HG02973 (cell line): ENCODE measurements around the gene FARS2.

ENCODE experiments used
- ATAC-seq: cut with Tn5 transposase; IDR thresholded peaks from one replicate; pipeline ENCODE4 v1.9.1; 2021; ENCODE audit warnings: moderate library complexity; ENCODE audit not compliant: unreplicated experiment

The FARS2 gene

DNA sequence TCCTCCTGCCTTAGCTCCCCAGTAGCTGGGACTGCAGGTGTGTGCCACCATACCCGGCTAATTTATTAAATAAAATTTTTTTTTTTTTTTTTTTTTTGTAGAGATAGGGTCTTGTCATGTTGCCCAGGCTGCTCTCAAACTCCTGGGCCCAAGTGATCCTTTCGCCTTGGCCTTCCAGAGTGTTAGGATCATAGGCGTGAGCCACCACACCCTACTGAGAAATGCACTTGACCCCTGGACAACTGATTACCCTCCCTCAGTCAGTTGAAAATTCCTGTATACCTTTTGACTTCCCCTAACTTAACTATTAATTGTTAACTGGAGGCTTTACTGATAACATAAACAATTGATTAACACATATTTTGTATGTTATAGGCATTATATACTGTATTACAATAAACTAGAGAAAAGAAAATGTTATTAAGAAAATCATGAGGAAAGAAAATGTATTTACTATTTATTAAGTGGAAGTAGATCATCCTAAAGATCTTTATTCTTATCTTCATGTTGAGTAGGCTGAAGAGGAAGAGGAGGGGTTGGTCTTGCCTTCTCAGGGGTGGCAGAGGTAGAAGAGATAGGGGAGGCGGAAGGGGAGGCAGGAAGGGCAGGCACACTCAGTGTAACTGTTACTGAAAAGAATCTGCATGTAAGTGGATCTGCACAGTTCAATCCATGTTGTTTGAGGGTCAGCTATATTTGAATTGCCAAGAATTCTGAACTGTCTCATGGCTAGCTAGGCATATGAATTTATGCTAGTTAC, 104.3 kb downstream of the FARS2 start:
- no peak for ATAC-seq

DNA sequence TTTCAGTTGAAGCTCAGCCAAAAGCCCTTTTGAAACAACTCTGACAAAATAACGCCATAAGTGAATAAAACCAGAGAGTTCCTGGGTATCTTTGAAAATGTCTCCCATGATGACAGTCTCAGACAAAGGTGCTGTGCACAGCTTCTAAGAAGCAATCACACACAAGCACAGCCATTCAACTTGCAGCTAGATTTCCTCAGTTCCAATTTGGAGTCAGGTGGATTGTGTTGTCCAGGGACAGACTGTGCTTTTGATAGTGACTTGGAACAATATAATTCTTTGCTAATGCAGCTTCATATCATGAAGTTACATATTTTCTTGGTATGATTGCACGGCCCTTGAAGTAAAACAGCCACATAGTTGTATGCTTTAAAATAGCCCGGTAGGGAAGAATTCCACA, 105.6 kb downstream of the FARS2 start:
- ATAC-seq, result no peak

DNA sequence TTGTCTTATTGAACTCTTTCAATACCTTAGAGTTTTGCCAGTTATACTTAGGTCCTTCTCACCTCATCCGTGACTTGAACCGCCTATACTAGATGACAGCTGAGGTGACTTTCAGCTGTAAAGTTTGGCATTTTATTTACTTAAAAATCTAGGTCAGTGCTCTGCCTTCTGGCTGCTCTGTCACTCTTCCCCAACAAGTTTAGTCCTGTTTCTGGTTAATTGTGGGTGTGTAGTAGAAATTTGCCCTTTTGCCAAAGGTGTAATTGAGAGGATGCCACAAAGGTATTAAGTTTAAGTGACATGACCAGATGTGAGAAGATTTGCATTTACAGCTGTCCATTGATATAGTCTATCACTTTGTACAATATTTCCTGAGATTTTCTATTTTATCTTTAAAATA, 106.2 kb downstream of the FARS2 start:
- no peak for ATAC-seq

DNA sequence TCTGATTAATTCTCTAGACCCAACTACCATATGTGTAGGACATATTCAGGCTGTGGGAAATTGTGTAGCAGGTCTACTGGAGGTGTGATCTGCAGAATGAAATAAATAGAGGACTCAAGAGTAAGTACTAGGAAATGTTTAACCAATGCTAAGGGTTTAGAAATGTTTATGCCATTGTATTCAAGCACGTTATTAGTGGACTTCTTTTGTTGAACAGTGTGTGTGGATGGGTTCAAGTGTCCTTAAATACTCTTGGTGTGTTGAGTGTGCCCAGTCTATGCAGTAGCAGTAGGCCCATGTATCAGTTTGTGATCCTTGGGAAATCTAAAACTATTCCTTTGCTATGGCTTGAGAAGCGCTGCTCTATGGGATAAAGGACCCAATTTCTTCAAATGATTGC, 112.1 kb downstream of the FARS2 start:
- no peak for ATAC-seq

DNA sequence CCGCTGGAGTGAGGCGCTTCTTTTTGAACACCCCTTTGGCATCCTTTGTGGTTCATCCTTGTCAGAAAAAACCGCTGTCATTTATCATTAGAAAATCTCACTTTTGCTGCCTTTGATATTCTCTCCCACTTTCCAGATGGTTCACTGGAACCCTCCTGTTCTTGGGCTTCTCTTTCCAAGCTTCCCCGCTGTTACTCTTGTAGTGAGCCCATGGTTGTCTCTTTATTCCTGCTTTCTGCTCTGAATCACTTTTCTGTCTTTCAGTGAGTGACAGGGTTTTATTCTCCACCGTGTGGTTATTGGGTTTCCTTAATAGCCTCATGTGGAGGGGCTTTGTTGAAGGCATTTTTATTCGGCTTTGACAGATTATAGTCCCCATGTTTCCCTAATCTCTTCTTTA, 117.0 kb downstream of the FARS2 start:
- ATAC-seq, result no peak

DNA sequence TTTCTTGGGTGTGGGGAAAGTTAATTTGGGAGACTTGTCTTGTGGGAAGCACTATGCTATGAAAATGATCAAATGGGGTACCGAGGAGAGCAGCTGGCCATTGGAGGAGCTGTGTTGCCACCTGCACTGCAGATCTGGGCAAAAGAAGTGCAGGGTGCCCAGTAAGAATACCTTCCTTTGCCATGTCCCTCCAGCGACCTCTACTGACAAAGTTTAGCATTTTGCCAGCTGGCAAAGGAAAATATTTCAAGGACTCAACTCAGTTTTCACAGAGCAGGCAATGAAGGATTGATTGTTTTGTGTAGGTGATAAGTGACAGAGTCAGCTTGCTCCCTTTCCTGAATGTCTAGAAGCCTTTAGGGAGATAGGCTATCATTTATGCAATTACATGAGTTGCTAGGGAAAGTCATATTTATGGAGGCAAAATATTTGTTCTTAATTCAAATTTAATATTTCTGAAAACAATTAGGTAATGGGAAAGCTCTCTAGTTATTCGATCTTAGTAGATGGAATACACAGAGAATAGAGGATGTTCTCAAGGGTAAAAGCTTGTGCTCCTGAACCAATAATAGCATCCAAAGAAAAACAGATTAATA, 118.4 kb downstream of the FARS2 start:
- ATAC-seq, result no peak

DNA sequence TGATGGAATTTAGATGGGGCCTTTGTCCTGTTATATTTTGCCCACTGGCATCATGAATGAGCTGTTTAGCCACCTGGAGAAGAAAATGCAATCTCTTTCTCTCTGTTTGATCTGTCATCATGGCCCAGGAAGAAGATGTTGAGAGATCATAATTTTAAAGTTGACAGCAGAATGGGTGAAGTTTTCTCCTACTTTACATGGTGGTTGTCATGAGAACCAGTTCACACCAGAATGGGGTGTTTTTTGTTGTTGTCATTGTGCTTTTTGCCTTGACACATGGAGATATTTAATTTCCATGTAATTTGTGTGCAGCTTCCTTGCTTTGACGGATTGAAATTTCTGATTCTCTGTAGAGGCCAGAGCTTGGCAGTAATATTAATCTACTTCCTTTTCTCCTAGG, 122.5 kb downstream of the FARS2 start:
- ATAC-seq, result no peak

DNA sequence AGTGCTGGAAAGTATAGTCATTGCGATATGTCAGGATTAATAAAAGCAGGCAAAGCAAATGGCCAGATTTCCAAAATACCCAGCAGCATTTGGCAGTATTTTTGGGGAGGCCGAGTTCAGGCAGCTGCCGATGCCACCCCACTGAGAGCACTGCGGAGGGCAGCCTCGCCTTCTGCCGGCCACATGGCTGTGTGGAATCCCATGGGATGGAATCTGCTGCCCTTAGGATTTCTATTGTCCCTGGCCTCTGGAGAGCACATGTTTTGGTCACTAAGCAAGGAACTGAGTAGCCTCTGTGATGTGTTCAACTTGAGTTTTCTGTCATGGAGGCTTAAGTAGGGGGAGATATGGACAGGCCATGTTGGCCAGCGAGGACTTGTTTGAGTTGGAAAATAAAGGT, 123.0 kb downstream of the FARS2 start:
- no peak for ATAC-seq

DNA sequence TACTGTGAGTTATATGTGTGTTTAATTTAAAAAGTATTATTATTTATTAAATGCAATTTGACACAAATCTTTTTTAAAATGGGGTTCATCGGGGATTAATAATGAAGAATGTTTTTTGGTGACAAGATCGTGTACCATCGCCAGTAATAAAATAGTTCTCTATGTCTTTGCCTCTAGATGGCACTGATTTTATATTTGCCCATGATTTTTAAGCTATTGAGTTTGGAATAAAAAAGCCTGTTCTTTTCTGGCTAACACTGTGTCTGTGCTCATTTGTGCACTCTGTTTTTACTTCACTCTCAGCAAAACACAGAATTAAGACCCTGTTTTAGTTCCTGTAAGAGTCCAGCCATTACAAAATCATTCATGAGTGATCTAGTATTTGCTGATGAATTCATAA, 127.0 kb downstream of the FARS2 start:
- ATAC-seq, result no peak

DNA sequence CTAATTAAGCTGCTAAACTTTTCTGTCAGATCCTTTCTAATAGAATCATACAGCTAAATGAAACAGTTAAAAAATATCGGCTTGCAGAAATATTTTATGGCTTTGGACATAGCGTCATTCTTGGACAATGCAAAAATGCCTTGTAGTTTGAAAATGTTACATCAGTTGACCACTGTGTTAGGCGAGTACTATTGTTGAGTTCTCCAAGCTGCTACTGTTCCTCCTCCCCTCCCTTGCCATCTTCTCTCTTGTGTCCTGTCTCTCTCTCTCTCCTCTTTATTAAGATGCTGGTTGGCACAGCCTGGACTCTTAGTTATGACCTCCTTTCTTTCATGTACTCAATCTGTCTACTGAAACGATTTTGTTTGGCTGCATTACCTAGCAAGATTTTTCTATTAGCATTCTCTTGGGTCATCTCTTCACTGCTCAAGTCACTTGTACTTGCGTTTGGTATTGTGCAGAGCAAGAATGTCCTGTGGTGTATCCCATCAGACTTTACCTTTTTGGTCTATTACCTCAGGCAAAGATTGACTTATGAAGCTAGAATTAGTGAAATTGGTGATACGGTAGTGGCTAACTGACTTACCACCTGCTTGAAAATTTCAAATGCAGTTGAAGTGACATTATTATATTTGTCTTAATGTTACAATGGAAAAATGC, 127.9 kb downstream of the FARS2 start:
- no peak for ATAC-seq

DNA sequence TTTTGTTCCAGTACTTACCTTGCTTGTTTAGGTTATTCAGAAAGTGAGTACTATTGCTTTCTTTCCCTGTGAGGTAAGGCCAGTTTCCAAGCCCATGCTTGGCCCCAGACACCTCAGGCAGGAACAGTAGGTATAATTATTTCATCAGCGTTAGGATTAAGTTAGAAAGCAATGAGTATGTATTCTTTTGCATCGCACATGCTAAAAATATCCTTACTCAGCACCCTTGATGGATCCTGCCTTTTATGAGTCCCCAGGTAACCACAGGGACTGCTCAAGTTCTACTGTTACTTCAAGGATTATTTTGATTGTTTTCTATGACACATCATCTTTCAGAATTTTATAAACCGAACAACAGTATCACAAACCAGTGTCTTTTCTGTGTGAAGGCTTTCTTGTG, 128.9 kb downstream of the FARS2 start:
- ATAC-seq, result no peak

DNA sequence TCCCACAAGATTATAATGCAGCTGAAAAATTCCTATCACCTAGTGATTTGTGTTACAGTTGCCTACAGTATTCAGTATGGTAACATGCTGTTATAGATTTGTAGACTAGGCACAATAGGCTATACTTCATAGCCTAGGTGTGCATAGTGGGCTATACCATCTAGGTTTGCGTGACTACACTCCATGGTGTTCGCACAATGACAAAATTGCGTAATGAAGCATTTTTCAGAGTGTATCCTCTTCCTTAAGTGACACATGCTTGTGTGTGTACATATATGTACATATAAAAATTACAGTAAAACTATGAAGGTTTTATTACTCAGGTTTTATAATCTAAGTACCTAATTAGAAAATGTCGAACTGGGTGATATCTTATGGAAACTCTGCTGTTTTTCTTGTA, 133.0 kb downstream of the FARS2 start:
- ATAC-seq, result no peak

DNA sequence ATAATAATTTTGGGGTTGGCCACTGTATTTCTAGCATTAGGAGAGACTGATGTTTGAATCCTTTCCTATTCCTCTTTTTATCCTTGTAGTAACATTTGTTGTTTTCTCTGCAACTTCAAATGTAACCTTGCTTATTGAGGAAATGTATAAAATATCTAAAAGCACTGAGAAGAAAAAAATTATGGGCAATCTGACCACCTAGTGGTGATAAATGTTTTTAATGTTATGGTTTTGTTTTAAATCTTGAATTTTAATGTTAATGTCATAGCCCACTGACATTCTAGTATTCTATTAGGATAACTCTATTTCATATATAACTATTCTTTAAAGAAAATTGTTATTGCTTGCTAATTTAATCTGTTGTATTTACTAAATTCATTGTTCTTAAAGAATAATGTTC, 134.4 kb downstream of the FARS2 start:
- ATAC-seq, result no peak

DNA sequence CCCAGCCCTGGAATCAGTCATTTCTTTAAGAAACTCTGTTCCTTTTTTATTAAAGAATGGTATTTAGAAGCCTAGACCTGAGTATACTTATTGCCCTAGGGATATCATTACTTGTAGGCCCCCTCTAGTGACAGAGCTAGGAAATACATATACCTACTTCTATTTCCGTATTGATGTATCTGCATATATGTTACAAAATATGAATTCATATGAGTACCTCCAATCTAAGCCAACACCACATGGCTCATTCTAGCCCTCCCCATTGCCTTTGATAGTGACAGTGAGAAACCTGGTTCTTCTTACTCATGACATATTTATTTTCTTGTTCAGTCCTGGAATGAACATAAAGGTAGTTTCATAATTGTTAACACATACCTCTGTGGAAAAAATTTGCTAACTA, 137.2 kb downstream of the FARS2 start:
- ATAC-seq, result no peak

DNA sequence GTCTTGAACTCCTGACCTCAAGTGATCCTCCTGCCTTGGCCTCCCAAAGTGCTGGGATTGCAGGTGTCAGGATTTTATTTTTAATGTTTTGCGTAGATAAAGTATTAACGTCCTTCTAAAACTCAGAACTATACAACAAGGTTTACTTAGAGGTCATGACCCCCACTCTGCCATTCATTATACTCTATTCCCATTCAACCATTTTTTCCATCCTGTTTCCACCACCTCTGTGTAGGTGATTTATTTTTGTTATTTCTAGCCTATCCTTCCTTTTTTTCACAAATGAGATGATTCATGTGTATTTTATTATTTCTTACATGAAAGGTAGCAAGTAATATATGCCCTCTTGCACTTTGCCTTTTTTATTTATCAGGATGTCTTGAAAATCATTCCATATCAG, 138.1 kb downstream of the FARS2 start:
- no peak for ATAC-seq

DNA sequence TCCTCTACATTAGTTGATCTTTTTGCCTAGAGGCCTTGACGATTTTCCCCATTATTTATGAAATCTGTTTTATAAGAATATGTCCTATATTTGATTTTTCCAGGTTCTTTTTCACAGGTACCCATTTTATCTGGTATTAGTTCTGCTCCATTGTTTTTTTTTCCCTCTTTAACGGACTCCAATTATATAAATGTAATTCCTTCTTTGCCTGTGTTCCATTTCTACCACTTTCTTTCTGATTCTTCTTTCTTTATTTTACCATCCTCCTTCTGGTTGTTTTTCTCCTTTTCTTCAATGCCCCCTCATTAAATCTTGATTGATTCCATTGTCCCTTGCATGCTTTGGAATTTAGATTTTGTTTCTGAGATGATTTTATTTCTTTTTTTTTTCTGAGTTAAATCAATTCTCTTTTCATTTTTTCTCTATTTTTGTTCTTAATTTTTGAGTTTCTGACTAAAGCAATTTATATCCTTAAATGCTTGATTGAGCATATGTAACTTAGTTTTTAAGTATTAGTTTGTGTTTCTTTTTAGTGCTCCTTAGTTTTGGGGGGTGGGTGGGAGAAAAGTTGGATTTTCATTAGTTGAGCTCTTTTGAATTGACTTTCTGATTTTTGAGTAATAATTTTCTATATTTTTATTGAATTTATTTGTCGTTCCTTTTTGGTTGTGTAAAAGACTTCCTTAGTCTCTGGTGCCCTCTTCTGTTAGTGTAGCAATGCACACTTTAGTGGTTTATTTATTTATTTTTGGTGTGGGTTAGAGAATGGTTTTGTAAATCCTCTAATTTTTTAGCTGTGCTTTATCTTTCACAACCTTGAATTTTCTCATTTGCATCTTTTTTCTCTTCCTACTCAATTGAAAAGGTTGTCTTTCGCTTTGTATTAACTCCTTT, 140.8 kb downstream of the FARS2 start:
- no peak for ATAC-seq

DNA sequence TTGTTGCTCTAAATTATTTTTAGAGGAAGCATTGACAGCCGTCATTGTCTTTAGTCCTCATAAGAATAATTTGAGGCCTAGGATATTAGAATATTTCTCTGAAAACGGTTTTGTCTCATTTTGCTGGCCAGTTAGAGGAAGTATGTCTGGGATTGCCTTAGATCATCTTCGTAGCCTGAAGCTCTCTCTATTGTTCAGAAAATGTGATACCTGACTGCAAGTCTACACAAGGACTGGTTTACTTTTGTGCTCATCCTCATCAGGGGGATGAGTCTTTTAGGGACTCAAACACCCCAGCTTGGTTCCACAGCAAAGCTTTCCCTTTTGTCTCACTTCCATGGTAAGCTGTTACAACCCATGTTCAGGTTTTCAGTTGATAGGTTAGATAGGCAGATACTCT, 141.8 kb downstream of the FARS2 start:
- no peak for ATAC-seq

DNA sequence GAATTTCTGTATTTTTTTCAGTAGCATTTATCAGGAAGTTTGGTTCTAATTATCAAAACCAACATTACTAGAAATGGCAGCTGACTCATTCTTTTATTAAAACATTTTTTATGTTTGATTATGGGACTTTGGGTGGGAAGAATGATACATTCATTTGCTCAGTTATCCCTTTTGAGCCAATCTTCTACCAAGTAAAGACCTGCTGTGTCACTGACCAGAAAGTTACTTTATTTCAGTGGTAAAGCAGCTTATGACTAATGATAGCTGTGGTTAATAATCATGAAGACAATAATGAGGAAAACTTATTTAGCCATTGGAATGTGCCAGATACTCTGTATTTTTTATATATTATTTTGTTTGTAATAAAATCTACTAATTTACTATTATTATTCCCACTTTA, 142.3 kb downstream of the FARS2 start:
- no peak for ATAC-seq

DNA sequence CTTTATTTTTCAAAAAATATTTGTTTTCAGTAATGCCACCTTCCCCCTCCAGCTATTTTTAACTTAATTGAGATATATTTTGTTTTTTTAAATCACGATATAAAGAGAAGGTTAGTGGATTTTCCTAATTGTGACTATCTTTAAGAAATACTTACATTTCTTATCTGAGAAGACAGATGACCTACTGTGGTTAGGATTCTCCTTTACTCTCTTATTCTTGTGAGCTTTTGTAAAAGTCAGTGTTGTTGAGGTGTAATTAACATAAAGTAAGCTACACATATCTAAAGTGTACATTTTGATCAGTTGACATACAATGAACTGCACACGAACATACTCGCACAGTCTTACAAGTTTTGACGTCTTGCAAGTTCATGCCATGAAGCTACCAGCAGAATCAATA, 144.7 kb downstream of the FARS2 start:
- no peak for ATAC-seq

DNA sequence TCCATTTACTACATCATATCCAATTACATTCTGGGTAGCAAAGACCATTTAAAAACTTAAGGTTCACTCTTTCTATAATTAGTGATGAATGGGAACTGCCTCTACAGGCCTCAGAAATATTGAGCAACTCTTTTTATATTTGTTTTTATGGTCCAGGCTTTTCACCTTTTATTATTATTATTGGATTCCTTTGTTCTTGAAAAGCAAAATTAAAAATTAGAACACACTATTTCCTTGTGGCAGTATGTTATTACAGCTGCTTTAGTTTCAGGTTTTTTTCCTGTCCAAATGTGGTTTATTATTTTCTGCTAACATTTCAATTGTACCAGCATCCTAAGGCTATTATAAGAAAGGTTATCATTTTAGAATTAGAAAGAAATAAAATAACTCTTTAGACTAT, 150.1 kb downstream of the FARS2 start:
- no peak for ATAC-seq

DNA sequence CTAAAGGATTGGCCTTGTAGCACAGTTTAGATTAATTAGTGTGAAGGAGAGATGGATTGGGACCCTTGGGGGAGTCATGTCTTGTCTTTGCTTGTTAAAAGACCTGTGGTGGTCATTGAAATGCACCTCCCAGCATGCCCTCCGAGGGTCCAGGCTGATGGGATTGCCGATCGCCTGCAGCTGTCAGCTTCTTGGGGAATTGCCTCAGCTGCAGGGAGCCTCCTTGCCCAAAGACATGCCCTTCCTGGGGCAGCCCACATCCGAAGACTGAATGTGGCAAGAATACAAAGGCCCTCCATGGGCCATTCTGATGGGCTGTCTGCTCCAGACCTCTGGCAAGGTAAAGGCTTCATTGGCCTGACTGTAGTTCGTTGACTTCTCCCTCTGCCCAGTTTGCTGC, 150.7 kb downstream of the FARS2 start:
- ATAC-seq, result no peak

DNA sequence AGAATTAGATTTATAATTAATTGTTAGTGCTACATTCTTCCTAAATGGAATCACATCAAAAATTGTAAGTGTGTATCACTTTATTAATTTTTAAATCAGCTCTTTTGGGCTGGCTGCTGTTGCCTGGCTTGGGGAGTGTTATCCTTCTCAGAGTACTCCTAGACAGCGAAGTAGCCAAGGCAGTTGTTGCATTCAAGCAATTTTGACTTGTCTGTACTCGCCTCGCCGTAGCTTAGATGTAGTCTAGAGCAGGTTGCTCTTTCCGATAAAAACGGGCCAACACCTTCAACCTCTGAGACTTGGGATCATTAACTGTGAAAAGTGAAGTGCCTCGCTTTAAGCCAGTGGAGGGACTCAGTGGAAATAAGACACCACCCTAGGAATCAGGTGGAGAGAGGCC, 151.3 kb downstream of the FARS2 start:
- no peak for ATAC-seq
